B cell (primary cell): ENCODE measurements around the gene NCEH1.

ENCODE experiments used
- EZH2 ChIP-seq: IDR thresholded peaks from 2 replicates; pipeline ENCODE4 v1.6.1; 2012; ENCODE audit warnings: borderline replicate concordance, low read depth, mild to moderate bottlenecking, moderate library complexity, low read length; ENCODE audit not compliant: insufficient read depth, poor library complexity, severe bottlenecking
- TF ChIP-seq, protein P1 (sequence below): fragments of 200-600 bp; IDR thresholded peaks from one replicate; pipeline ENCODE4 v1.8.0; 2022; ENCODE audit warnings: antibody characterized with exemption, mild to moderate bottlenecking

DNA sequence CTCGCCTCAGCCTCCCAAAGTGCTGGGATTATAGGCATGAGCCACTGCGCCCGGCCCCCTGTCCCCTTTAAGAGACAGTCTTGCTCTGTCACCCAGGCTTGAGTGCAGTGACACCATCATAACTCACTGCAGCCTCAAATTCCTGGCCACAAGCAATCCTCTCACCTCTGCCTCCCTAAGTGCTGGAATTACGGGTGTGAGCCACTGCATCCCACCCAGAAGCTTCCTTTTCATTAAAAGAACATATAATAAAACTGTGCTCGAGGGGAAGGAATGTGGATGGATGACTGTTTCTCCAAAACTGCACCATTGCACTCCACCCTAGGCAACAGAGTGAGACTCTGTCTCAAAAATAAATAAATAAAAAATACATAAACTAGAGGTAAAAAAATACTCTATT lies 70.1 kb downstream of the NCEH1 start:
- TF ChIP-seq, protein P1, sequence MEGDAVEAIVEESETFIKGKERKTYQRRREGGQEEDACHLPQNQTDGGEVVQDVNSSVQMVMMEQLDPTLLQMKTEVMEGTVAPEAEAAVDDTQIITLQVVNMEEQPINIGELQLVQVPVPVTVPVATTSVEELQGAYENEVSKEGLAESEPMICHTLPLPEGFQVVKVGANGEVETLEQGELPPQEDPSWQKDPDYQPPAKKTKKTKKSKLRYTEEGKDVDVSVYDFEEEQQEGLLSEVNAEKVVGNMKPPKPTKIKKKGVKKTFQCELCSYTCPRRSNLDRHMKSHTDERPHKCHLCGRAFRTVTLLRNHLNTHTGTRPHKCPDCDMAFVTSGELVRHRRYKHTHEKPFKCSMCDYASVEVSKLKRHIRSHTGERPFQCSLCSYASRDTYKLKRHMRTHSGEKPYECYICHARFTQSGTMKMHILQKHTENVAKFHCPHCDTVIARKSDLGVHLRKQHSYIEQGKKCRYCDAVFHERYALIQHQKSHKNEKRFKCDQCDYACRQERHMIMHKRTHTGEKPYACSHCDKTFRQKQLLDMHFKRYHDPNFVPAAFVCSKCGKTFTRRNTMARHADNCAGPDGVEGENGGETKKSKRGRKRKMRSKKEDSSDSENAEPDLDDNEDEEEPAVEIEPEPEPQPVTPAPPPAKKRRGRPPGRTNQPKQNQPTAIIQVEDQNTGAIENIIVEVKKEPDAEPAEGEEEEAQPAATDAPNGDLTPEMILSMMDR = no peak
- TF ChIP-seq EZH2 = no peak
